SK-N-SH treated with all-trans-retinoic acid at 6 μM for 48 hours (cell line): ENCODE results near the gene HABP2.

Experiments
- ATAC-seq: fragments of 200-7000 bp; cut with Tn5 transposase; 3 replicates; pipeline ENCODE4 v1.9.1; 2020; ENCODE audit warnings: mild to moderate bottlenecking, moderate library complexity
- ARNTL ChIP-seq: fragments of 450-650 bp; formaldehyde crosslinking; IDR thresholded peaks from 2 replicates; pipeline ENCODE4 v1.5.0; 2020; ENCODE audit warnings: low read depth, mild to moderate bottlenecking, moderate library complexity, borderline replicate concordance
- BACH2 ChIP-seq: fragments of 250-450 bp; sonication (Bioruptor Pico); IDR thresholded peaks from 2 replicates; pipeline ENCODE4 v1.9.0; 2021; ENCODE audit warnings: mild to moderate bottlenecking, borderline replicate concordance
- CSDC2 ChIP-seq: fragments of 250-450 bp; sonication (Bioruptor Pico); IDR thresholded peaks from 2 replicates; pipeline ENCODE4 v1.5.0; 2020; ENCODE audit warnings: mild to moderate bottlenecking, moderate library complexity
- ESRRG ChIP-seq: fragments of 250-450 bp; sonication (Bioruptor Pico); IDR thresholded peaks from 2 replicates; pipeline ENCODE4 v1.6.1; 2021; ENCODE audit warnings: mild to moderate bottlenecking
- GLIS3 ChIP-seq: fragments of 250-450 bp; sonication (Bioruptor Pico); IDR thresholded peaks from 2 replicates; pipeline ENCODE4 v1.5.0; 2020; ENCODE audit warnings: mild to moderate bottlenecking, moderate library complexity
- ISL1 ChIP-seq: fragments of 250-450 bp; sonication (Bioruptor Pico); IDR thresholded peaks from 2 replicates; pipeline ENCODE4 v2.1.2; 2022; ENCODE audit warnings: mild to moderate bottlenecking, moderate library complexity
- OSR1 ChIP-seq: fragments of 250-450 bp; sonication (Bioruptor Pico); IDR thresholded peaks from 2 replicates; pipeline ENCODE4 v1.8.0; 2022; ENCODE audit warnings: moderate library complexity, mild to moderate bottlenecking, inconsistent platforms
- PPARA ChIP-seq: fragments of 250-450 bp; sonication (Bioruptor Pico); IDR thresholded peaks from 2 replicates; pipeline ENCODE4 v1.5.0; 2020; ENCODE audit warnings: mild to moderate bottlenecking, borderline replicate concordance
- RARB ChIP-seq: fragments of 250-450 bp; sonication (Bioruptor Pico); IDR thresholded peaks from 2 replicates; pipeline ENCODE4 v1.8.0; 2021; ENCODE audit warnings: mild to moderate bottlenecking, moderate library complexity
- SNAI2 ChIP-seq: fragments of 250-450 bp; sonication (Bioruptor Pico); IDR thresholded peaks from 2 replicates; pipeline ENCODE4 v1.5.0; 2020; ENCODE audit warnings: mild to moderate bottlenecking, moderate library complexity
- TCF4 ChIP-seq: fragments of 250-450 bp; sonication (Bioruptor Pico); IDR thresholded peaks from 2 replicates; pipeline ENCODE4 v1.8.0; 2021; ENCODE audit warnings: mild to moderate bottlenecking, moderate library complexity, borderline replicate concordance
- TOX ChIP-seq: fragments of 250-450 bp; sonication (Bioruptor Pico); IDR thresholded peaks from 2 replicates; pipeline ENCODE4 v1.8.0; 2021; ENCODE audit warnings: mild to moderate bottlenecking, moderate library complexity, borderline replicate concordance
- ZC3H10 ChIP-seq: fragments of 250-450 bp; sonication (Bioruptor Pico); IDR thresholded peaks from 2 replicates; pipeline ENCODE4 v1.5.1; 2021; ENCODE audit warnings: mild to moderate bottlenecking, moderate library complexity
- ZFP3 ChIP-seq: fragments of 250-450 bp; sonication (Bioruptor Pico); IDR thresholded peaks from 2 replicates; pipeline ENCODE4 v1.5.0; 2020; ENCODE audit warnings: mild to moderate bottlenecking, moderate library complexity
- ZFP30 ChIP-seq: fragments of 450-650 bp; formaldehyde crosslinking; IDR thresholded peaks from 2 replicates; pipeline ENCODE4 v1.5.0; 2022; ENCODE audit warnings: mild to moderate bottlenecking, moderate library complexity
- ZNF565 ChIP-seq: fragments of 450-650 bp; formaldehyde crosslinking; conservative IDR thresholded peaks from 2 replicates; pipeline ENCODE4 v1.5.0; 2020; ENCODE audit warnings: low read depth, mild to moderate bottlenecking, moderate library complexity
- ZNF70 ChIP-seq: fragments of 450-650 bp; formaldehyde crosslinking; IDR thresholded peaks from 2 replicates; pipeline ENCODE4 v1.5.0; 2020; ENCODE audit warnings: mild to moderate bottlenecking, moderate library complexity
- ZNF8 ChIP-seq: fragments of 450-650 bp; formaldehyde crosslinking; IDR thresholded peaks from 2 replicates; pipeline ENCODE4 v1.5.0; 2020; ENCODE audit warnings: mild to moderate bottlenecking, moderate library complexity
- TF ChIP-seq, protein P1 (sequence below): fragments of 250-450 bp; sonication (Bioruptor Pico); IDR thresholded peaks from 2 replicates; pipeline ENCODE4 v1.5.0; 2020; ENCODE audit warnings: mild to moderate bottlenecking, moderate library complexity
- TF ChIP-seq, protein P2 (sequence below): fragments of 250-450 bp; sonication (Bioruptor Pico); IDR thresholded peaks from 2 replicates; pipeline ENCODE4 v1.5.1; 2020; ENCODE audit warnings: low read depth, mild to moderate bottlenecking, moderate library complexity
- TF ChIP-seq, protein P3 (sequence below): fragments of 250-450 bp; sonication (Bioruptor Pico); IDR thresholded peaks from 2 replicates; pipeline ENCODE4 v1.8.0; 2020; ENCODE audit warnings: mild to moderate bottlenecking, moderate library complexity, borderline replicate concordance
- TF ChIP-seq, protein P4 (sequence below): fragments of 250-450 bp; sonication (Bioruptor Pico); IDR thresholded peaks from 2 replicates; pipeline ENCODE4 v1.5.1; 2021; ENCODE audit warnings: mild to moderate bottlenecking, moderate library complexity
- TF ChIP-seq, protein P5 (sequence below): fragments of 250-450 bp; sonication (Bioruptor Pico); IDR thresholded peaks from 2 replicates; pipeline ENCODE4 v1.8.0; 2021; ENCODE audit warnings: low read depth, mild to moderate bottlenecking, moderate library complexity, borderline replicate concordance

Gene HABP2

DNA sequence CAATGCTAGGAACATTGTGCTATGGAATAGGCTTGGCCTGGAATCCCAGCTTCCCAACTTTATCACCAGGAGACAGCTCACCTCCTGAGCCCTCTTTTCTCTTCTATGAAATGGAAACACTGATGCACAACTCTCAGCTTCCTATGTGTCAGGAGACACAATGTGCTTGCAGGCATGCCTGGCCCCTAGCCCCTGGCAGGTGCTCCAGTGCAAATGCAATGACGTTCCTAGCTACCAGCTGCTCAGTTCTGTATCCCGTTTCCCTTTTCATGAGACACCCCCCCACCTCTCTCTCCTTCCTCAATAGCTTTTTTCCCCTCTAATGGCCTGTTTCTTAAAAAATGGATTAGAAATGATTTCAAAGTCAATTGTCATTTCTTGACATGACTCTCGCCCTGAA is 30.7 kb downstream of the HABP2 start:
- ATAC-seq, result no peak
- no peak for TF ChIP-seq RARB (CRISPR knock-in tag)
- no peak for TF ChIP-seq BACH2 (CRISPR knock-in tag)
- no peak for TF ChIP-seq ZNF70 (CRISPR knock-in tag)
- no peak for TF ChIP-seq TCF4 (CRISPR knock-in tag)
- no peak for TF ChIP-seq ZFP30
- TF ChIP-seq ISL1 (CRISPR knock-in tag), result no peak
- TF ChIP-seq ZFP3 (CRISPR knock-in tag), result no peak
- TF ChIP-seq ESRRG (CRISPR knock-in tag), result no peak
- TF ChIP-seq SNAI2, result no peak
- no peak for TF ChIP-seq CSDC2 (CRISPR knock-in tag)
- TF ChIP-seq, protein P1, sequence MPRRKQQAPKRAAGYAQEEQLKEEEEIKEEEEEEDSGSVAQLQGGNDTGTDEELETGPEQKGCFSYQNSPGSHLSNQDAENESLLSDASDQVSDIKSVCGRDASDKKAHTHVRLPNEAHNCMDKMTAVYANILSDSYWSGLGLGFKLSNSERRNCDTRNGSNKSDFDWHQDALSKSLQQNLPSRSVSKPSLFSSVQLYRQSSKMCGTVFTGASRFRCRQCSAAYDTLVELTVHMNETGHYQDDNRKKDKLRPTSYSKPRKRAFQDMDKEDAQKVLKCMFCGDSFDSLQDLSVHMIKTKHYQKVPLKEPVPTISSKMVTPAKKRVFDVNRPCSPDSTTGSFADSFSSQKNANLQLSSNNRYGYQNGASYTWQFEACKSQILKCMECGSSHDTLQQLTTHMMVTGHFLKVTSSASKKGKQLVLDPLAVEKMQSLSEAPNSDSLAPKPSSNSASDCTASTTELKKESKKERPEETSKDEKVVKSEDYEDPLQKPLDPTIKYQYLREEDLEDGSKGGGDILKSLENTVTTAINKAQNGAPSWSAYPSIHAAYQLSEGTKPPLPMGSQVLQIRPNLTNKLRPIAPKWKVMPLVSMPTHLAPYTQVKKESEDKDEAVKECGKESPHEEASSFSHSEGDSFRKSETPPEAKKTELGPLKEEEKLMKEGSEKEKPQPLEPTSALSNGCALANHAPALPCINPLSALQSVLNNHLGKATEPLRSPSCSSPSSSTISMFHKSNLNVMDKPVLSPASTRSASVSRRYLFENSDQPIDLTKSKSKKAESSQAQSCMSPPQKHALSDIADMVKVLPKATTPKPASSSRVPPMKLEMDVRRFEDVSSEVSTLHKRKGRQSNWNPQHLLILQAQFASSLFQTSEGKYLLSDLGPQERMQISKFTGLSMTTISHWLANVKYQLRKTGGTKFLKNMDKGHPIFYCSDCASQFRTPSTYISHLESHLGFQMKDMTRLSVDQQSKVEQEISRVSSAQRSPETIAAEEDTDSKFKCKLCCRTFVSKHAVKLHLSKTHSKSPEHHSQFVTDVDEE, result no peak
- TF ChIP-seq OSR1 (CRISPR knock-in tag), result no peak
- TF ChIP-seq, protein P2, sequence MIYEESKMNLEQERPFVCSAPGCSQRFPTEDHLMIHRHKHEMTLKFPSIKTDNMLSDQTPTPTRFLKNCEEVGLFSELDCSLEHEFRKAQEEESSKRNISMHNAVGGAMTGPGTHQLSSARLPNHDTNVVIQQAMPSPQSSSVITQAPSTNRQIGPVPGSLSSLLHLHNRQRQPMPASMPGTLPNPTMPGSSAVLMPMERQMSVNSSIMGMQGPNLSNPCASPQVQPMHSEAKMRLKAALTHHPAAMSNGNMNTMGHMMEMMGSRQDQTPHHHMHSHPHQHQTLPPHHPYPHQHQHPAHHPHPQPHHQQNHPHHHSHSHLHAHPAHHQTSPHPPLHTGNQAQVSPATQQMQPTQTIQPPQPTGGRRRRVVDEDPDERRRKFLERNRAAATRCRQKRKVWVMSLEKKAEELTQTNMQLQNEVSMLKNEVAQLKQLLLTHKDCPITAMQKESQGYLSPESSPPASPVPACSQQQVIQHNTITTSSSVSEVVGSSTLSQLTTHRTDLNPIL (CRISPR knock-in tag), result no peak
- no peak for TF ChIP-seq TOX (CRISPR knock-in tag)
- TF ChIP-seq, protein P3, sequence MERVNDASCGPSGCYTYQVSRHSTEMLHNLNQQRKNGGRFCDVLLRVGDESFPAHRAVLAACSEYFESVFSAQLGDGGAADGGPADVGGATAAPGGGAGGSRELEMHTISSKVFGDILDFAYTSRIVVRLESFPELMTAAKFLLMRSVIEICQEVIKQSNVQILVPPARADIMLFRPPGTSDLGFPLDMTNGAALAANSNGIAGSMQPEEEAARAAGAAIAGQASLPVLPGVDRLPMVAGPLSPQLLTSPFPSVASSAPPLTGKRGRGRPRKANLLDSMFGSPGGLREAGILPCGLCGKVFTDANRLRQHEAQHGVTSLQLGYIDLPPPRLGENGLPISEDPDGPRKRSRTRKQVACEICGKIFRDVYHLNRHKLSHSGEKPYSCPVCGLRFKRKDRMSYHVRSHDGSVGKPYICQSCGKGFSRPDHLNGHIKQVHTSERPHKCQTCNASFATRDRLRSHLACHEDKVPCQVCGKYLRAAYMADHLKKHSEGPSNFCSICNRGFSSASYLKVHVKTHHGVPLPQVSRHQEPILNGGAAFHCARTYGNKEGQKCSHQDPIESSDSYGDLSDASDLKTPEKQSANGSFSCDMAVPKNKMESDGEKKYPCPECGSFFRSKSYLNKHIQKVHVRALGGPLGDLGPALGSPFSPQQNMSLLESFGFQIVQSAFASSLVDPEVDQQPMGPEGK (CRISPR knock-in tag), result no peak
- TF ChIP-seq ARNTL (CRISPR knock-in tag), result no peak
- TF ChIP-seq PPARA (CRISPR knock-in tag), result no peak
- no peak for TF ChIP-seq GLIS3 (CRISPR knock-in tag)

DNA sequence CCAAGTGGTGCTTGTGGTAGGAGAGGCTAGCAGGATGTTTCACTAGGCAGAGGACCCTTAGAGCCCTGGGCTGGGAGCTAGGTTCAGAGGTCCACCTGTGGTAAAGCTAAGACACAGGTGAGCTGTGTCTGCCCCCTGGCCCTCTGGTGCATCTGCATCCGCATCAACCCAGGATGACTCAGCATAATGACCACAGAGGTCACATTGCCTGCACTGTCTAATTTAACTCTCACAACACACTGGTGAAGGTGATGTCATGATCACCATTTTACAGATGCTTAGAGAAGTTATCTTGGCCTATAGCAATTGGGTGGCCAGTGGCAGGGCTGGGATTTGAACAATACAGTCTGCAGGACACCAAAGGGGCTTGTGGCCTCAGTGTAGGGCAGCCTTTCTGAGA is 33.1 kb downstream of the HABP2 start:
- TF ChIP-seq, protein P2 (CRISPR knock-in tag), result no peak
- TF ChIP-seq ZFP3 (CRISPR knock-in tag) (no peak), ESRRG (CRISPR knock-in tag) (no peak), TCF4 (CRISPR knock-in tag) (no peak), PPARA (CRISPR knock-in tag) (no peak), ZNF8 (no peak), ZNF565 (CRISPR knock-in tag) (no peak), ISL1 (CRISPR knock-in tag) (no peak), ZFP30 (no peak), OSR1 (CRISPR knock-in tag) (no peak), RARB (CRISPR knock-in tag) (no peak), TOX (CRISPR knock-in tag) (no peak), BACH2 (CRISPR knock-in tag) (no peak), ARNTL (CRISPR knock-in tag) (no peak), CSDC2 (CRISPR knock-in tag) (no peak), SNAI2 (no peak), ZC3H10 (no peak)
- TF ChIP-seq, protein P4, sequence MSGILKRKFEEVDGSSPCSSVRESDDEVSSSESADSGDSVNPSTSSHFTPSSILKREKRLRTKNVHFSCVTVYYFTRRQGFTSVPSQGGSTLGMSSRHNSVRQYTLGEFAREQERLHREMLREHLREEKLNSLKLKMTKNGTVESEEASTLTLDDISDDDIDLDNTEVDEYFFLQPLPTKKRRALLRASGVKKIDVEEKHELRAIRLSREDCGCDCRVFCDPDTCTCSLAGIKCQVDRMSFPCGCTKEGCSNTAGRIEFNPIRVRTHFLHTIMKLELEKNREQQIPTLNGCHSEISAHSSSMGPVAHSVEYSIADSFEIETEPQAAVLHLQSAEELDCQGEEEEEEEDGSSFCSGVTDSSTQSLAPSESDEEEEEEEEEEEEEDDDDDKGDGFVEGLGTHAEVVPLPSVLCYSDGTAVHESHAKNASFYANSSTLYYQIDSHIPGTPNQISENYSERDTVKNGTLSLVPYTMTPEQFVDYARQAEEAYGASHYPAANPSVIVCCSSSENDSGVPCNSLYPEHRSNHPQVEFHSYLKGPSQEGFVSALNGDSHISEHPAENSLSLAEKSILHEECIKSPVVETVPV (CRISPR knock-in tag), result no peak
- TF ChIP-seq, protein P3 (CRISPR knock-in tag), result no peak
- TF ChIP-seq, protein P5, sequence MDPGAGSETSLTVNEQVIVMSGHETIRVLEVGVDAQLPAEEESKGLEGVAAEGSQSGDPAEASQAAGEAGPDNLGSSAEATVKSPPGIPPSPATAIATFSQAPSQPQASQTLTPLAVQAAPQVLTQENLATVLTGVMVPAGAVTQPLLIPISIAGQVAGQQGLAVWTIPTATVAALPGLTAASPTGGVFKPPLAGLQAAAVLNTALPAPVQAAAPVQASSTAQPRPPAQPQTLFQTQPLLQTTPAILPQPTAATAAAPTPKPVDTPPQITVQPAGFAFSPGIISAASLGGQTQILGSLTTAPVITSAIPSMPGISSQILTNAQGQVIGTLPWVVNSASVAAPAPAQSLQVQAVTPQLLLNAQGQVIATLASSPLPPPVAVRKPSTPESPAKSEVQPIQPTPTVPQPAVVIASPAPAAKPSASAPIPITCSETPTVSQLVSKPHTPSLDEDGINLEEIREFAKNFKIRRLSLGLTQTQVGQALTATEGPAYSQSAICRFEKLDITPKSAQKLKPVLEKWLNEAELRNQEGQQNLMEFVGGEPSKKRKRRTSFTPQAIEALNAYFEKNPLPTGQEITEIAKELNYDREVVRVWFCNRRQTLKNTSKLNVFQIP, result no peak
- ATAC-seq, result no peak
